Activated CD4-positive, alpha-beta T cell treated with anti-CD3 and anti-CD28 coated beads for 36 hours (primary cell): ENCODE data around the gene PTPRG. TPM values are rescaled to one million over a fixed set of nuclear protein-coding genes. Genes with fewer than 3 reads are reported as not detected.

Experiments used
- ATAC-seq: fragments of 200-7000 bp; cut with Tn5 transposase; one replicate; pipeline ENCODE4 v1.10.0; 2021; ENCODE audit warnings: mild to moderate bottlenecking, moderate library complexity
- CTCF ChIA-PET: fragments of 350-600 bp; sonication (Branson Sonifier 250); formaldehyde crosslinking; loops from one replicate; lab custom pipeline; 2021; ENCODE audit warnings: antibody characterized with exemption; lab: Charles Lee
- POLR2A ChIA-PET: fragments of 350-600 bp; sonication (Branson Sonifier 250); formaldehyde crosslinking; loops from one replicate; lab custom pipeline; 2021; ENCODE audit warnings: antibody characterized with exemption, inconsistent platforms; lab: Charles Lee
- DNase-seq: peaks from one replicate; pipeline ENCODE4 v3.0.0-alpha.2; 2020
- H3K27ac Mint-ChIP-seq: one replicate; pipeline ENCODE4 v1.8.0; 2021; ENCODE audit warnings: mixed read lengths
- H3K27me3 Mint-ChIP-seq: one replicate; pipeline ENCODE4 v1.8.0; 2021; ENCODE audit warnings: mixed read lengths
- H3K36me3 Mint-ChIP-seq: one replicate; pipeline ENCODE4 v1.8.0; 2021; ENCODE audit warnings: low read depth, mixed read lengths
- H3K4me1 Mint-ChIP-seq: one replicate; pipeline ENCODE4 v1.8.0; 2021; ENCODE audit warnings: mixed read lengths
- H3K4me3 Mint-ChIP-seq: one replicate; pipeline ENCODE4 v1.8.0; 2021; ENCODE audit warnings: mild to moderate bottlenecking, moderate library complexity, mixed read lengths
- H3K9me3 Mint-ChIP-seq: one replicate; pipeline ENCODE4 v1.8.0; 2021; ENCODE audit warnings: low read depth, mixed read lengths
- intact Hi-C, 2 experiments: fragments of 100-400 bp; cut with DNase I in 1 of 2; cut with micrococcal nuclease in 1 of 2; formaldehyde crosslinking; loops; one replicate each; pipeline versions ENCODE4 v1.14.2 to v1.15.1; 2022 to 2024; cut with DNase I, micrococcal nuclease
- total RNA-seq, 2 experiments: library from RNA; stranded (reverse); gene quantifications; one replicate each; pipeline ENCODE4 v1.2.3, GENCODE V29; 2021

PTPRG gene
- total RNA-seq, 2 experiments from 2014 or later = 0.32 to 0.33 TPM

DNA sequence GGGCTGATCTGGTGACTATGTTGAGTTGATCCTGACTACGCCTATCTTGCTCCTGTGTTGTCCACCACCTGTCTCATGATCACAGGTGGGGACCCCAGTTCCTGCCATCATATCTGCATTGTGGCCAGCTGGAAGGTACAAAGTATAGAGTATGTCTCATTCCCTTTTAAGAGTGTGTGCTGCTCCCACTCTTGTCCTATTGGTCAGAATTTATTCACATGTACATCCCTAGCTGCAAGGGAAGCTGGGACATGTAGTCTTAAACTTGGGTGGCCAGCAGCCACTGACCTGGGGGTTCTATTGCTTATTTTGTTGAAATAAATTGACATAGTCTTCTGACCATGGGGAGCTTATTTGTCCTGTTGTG, 373.1 kb downstream of the PTPRG start:
- ATAC-seq (no peak), DNase-seq (no peak)
- intact Hi-C loops = loop anchor here in 1 of 2 experiments (10.0 kb wide), 1 partner anchor 370 kb away; the partner anchor contains the start of gene PTPRG
- Mint-ChIP-seq H3K36me3 (no peaks in the 10 kb centered on the region), H3K4me3 (no peak overlapping the region), H3K9me3 (no peaks in the 10 kb centered on the region), H3K27ac (no peak overlapping the region), H3K27me3 (peaks cover 8% of the 10 kb centered on the region), H3K4me1 (no peaks in the 10 kb centered on the region)
- ChIA-PET CTCF (interaction anchor here (0.6 to 0.7 kb wide), 2 partner anchors 106 to 251 kb away, joined by 3 to 4 read pairs; no protein-coding TSS in a partner anchor), POLR2A (no interaction called here)

DNA sequence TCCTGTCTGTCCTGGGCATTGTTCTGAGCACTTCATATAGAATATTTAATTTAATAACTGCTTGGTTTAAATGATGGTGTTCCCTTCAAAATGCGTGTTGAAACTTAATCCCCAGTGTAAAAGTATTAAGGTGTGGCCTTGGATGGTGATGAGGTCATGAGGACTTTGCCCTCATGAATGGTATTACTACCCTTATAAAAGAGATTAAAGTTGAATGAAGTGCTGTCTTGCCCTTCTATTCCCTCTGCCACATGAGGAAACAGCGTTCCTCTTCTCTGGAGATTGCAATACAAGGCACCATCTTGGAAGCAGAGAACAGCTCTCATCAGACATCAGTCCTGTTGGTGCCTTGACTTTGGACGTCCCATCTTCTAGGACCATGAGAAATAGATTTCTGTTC, 374.4 kb downstream of the PTPRG start:
- H3K36me3 Mint-ChIP-seq = no peaks in the 10 kb centered on the region
- ChIA-PET POLR2A (no interaction called here), CTCF (interaction anchor here (1.0 to 1.1 kb wide), 2 partner anchors 18 to 20 kb away, joined by 3 to 4 read pairs; no protein-coding TSS in a partner anchor)

DNA sequence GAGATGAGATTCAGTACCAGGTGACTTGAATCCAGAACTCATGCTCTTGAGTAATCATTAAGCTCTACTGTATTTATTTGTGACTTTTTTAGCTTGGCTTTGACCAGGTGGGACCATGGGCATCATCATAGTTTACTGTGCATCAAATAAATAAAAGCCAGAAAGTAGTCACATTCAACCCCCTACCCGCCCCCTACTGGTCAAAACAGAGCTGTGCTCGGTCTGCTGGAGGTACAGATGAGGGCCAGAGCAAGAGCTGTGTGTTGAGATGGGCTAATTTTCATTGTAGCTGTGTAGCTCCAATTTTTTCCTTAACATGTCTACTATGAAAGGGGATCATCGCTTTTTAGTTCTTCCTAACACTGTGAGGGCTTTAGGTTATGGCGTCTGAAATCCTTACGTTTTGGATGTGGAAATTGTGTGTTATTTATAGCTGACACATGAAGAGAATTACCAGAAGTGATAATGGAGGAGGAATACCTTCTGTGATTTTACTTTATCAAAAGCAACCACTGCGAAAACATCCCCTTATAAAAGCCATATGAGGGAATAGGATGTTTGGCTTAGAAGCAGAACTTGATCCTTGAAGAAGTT, 375.1 kb downstream of the PTPRG start:
- Mint-ChIP-seq H3K9me3 (no peaks in the 10 kb centered on the region), H3K4me3 (no peak overlapping the region), H3K27me3 (peaks cover 6% of the 10 kb centered on the region), H3K4me1 (no peaks in the 10 kb centered on the region), H3K27ac (no peak overlapping the region), H3K36me3 (no peaks in the 10 kb centered on the region)
- peak; percentile 49 for DNase-seq
- intact Hi-C loops = loop anchor here in 1 of 2 experiments (2.0 to 10.0 kb wide), 2 partner anchors 250 to 372 kb away; partner anchors contain the start of gene PTPRG
- POLR2A ChIA-PET = no interaction called here
- CTCF ChIA-PET = interaction anchor here (0.7 to 1.1 kb wide), 7 partner anchors 9 to 495 kb away, joined by 3 to 5 read pairs (median 3); no protein-coding TSS in a partner anchor
- no peak for ATAC-seq

More for the DNA sequence above, 374.4 kb downstream of the PTPRG start:
- no peaks in the 10 kb centered on the region for H3K9me3 Mint-ChIP-seq
- DNase-seq (no peak), ATAC-seq (no peak)
- intact Hi-C loops = loop anchor here in 1 of 2 experiments (2.0 to 10.0 kb wide), 2 partner anchors 251 to 371 kb away; partner anchors contain the start of gene PTPRG
- no peak overlapping the region for H3K27ac Mint-ChIP-seq
- no peaks in the 10 kb centered on the region for H3K4me1 Mint-ChIP-seq
- no peak overlapping the region for H3K4me3 Mint-ChIP-seq
- peaks cover 6% of the 10 kb centered on the region for H3K27me3 Mint-ChIP-seq

DNA sequence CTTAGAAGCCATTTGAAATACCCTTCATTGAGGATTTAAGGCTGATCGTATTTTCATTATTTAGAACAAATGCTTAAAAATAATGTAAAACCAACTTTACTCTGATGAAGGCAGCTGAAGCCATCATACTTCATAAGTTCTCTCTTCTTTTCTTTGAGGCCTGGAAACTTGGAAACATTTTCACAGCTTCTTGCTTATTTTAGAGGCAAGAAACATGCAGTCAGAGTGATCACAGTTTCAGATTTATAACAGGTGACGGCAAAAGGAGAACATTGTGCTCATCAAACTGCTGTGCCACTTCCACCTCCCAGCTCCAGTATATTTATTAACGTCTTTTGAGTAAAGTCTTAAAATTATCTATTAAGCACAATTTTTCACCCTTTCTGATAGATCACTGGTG, 376.1 kb downstream of the PTPRG start:
- Mint-ChIP-seq H3K4me3 (no peak overlapping the region), H3K4me1 (no peaks in the 10 kb centered on the region), H3K9me3 (no peaks in the 10 kb centered on the region), H3K27ac (no peak overlapping the region), H3K27me3 (peaks cover 6% of the 10 kb centered on the region), H3K36me3 (no peaks in the 10 kb centered on the region)
- no peak for DNase-seq
- intact Hi-C loops = loop anchor here in 1 of 2 experiments (2.0 to 10.0 kb wide), 2 partner anchors 249 to 373 kb away; partner anchors contain the start of gene PTPRG
- CTCF ChIA-PET = interaction anchor here (0.6 to 1.1 kb wide), 3 partner anchors 22 to 250 kb away, joined by 3 read pairs; no protein-coding TSS in a partner anchor
- POLR2A ChIA-PET = no interaction called here
- ATAC-seq = no peak

DNA sequence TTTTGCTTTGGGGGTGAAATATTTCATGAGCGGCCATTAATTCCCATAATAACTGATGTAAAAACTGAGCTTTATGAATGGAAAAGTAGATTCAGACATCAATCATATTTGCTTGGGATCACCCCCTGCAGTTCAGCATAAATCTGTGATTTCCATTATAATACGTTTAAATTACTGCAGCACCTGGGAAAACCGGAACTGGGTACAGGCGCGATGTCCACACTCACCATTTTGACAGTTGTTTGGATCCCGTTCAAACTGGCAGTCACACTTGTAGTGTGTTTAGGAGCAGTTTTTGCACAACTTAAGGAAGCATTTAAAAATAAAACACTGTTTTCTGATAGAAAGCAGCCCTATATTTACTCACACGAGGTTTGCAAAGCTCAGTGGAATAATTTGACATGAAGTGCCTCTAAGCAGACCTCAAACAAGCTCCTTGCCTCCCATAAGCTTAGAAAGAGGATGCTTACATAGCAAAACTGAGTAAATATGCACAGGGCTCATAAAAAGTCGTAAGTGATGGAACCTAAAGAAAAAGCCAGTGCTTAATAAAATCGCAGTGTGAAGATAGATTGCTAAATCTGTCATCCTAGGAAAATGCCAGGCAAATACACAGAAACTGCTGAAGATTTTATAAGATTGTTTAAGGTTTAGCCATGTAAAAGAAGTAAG, 377.6 kb downstream of the PTPRG start:
- CTCF ChIA-PET = no interaction called here
- Mint-ChIP-seq H3K27me3 (peaks cover 6% of the 10 kb centered on the region), H3K36me3 (no peaks in the 10 kb centered on the region), H3K27ac (no peak overlapping the region), H3K4me3 (no peak overlapping the region), H3K4me1 (no peaks in the 10 kb centered on the region), H3K9me3 (no peaks in the 10 kb centered on the region)
- intact Hi-C loops = loop anchor here in 1 of 2 experiments (10.0 kb wide), 1 partner anchor 374 kb away; the partner anchor contains the start of gene PTPRG
- POLR2A ChIA-PET = no interaction called here
- no peak for DNase-seq
- ATAC-seq = no peak

DNA sequence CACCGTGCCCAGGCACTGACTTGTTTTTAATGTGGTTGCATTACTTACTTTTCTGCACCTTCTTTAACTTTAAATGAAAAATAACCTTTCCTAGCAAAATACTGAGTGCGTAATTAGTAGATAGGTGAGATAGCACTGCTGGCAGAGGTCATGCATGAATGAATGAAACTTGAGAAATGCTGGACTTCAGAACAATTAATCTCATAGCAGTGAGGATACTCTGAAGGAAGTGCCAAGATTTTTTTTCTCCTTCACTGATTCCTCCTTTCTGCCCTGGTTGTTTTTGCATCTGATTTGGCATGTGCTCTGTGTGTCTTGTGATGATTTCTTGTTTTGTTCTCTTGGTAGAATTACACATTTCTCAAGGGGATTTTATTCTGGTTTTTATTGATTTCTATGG, 378.9 kb downstream of the PTPRG start:
- DNase-seq (no peak), ATAC-seq (no peak)
- no peak overlapping the region for H3K27ac Mint-ChIP-seq
- H3K9me3 Mint-ChIP-seq = no peaks in the 10 kb centered on the region
- no peaks in the 10 kb centered on the region for H3K4me1 Mint-ChIP-seq
- ChIA-PET CTCF (no interaction called here), POLR2A (no interaction called here)
- H3K36me3 Mint-ChIP-seq = no peaks in the 10 kb centered on the region
- H3K27me3 Mint-ChIP-seq = peaks cover under 1% of the 10 kb centered on the region
- no peak overlapping the region for H3K4me3 Mint-ChIP-seq
- intact Hi-C loops = no loop called here

DNA sequence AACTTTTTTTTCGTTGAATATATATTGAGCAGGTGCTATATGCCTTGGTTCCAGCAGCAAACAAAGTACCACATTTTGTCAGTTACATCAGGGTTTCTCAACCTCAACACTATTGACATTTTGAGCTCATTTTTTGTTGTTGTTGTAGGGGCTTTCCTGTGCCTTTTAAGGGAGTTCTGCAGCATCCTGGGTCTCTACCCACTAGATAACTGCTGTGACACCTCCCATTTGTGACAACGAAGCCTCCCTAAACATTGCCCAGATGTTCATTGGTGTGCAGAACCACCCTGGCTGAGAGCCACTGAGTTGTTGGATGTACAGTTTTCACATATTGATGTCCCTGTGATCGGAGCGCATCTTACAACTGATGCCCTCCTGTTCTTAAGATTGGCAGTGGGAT, 382.6 kb downstream of the PTPRG start:
- CTCF ChIA-PET = no interaction called here
- intact Hi-C loops = no loop called here
- H3K4me3 Mint-ChIP-seq = no peak overlapping the region
- DNase-seq (no peak), ATAC-seq (no peak)
- H3K36me3 Mint-ChIP-seq = no peaks in the 10 kb centered on the region
- H3K9me3 Mint-ChIP-seq = no peaks in the 10 kb centered on the region
- H3K27ac Mint-ChIP-seq = no peak overlapping the region
- no peaks in the 10 kb centered on the region for H3K27me3 Mint-ChIP-seq
- H3K4me1 Mint-ChIP-seq = no peaks in the 10 kb centered on the region
- POLR2A ChIA-PET = no interaction called here

DNA sequence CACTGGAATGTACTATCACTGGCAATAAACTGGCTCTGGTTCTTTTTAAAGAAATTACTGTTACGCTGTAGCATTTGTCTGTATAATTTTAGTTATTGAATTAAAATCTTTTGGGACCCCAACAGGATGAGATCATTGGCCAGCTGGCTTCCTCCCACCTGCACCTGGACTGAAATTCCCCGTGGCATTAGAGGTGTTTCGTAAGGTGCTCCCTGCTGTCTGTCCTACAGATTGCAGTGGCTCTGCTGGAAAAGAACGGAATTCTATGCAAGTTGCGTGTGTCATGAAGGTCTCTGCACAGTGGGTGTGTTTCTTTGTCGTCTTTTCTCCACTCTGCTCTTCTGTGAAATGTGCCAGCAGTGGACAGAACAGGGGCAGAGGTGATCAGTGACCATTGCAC, 383.4 kb downstream of the PTPRG start:
- Mint-ChIP-seq H3K27me3 (no peaks in the 10 kb centered on the region), H3K36me3 (no peaks in the 10 kb centered on the region), H3K4me3 (no peak overlapping the region), H3K9me3 (no peaks in the 10 kb centered on the region), H3K27ac (no peak overlapping the region), H3K4me1 (no peaks in the 10 kb centered on the region)
- DNase-seq (no peak), ATAC-seq (no peak)
- intact Hi-C loops = no loop called here
- CTCF ChIA-PET = interaction anchor here (1.0 kb wide), 1 partner anchor 8 kb away, joined by 3 read pairs; no protein-coding TSS in a partner anchor
- POLR2A ChIA-PET = no interaction called here

DNA sequence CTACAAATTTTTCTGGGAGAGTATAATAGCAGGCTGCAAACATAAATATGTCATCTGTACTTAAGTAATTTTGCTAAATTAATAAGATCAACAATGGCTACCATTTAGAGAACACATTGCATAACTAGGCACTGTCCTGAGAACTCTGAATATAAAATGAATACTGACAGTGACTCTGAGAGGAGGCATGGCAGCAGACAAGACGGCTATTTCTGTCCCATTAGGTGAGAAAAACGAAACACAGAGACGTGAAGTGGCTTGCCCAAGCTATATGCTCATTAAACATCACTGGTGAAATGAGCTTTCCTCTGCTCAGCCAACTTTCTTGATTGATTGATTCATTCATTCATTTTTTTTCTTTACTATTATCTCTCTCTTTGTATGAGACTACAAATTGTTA, 384.3 kb downstream of the PTPRG start:
- no peak overlapping the region for H3K4me3 Mint-ChIP-seq
- H3K36me3 Mint-ChIP-seq = no peaks in the 10 kb centered on the region
- no peaks in the 10 kb centered on the region for H3K9me3 Mint-ChIP-seq
- ChIA-PET CTCF (interaction anchor here (1.0 to 1.4 kb wide), 2 partner anchors 9 to 11 kb away, joined by 3 to 5 read pairs; no protein-coding TSS in a partner anchor), POLR2A (no interaction called here)
- intact Hi-C loops = no loop called here
- H3K4me1 Mint-ChIP-seq = no peaks in the 10 kb centered on the region
- DNase-seq (no peak), ATAC-seq (no peak)
- H3K27me3 Mint-ChIP-seq = no peaks in the 10 kb centered on the region
- no peak overlapping the region for H3K27ac Mint-ChIP-seq

DNA sequence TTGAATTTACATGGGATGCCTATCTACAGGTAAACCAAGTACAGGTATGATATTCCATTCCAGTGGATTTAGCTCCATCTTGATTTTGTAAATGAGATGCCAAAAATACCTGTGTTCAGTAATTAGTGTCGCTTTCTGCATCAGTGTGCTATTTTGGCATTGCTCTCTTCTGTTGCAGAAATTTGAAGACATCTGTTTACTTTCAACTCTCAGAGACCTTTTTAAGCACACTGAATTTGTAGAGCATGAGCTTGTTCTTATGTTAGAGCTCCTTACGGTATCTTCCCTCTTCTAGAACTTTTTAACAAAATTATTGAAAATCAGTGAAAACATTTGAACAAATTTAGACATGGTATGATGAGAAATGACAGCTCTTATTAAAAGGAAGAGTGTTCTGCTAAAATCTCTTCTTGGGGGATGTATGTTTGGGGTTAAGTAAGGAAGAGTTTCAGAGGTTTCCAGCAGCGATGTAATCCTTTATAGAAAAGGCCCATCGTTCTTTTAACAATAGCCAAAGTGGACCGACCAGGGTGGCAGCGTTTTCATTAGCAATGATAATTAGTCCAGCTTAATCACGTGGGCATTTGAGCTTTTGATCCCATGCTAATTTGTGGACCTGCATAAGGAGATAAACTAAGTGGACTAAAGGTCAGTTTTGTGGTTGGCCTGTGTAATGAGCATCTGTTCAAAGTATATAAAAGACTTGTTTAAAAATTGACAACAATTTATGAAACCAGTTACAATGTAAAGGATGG, 385.4 kb downstream of the PTPRG start:
- DNase-seq (no peak), ATAC-seq (no peak)
- Mint-ChIP-seq H3K36me3 (no peaks in the 10 kb centered on the region), H3K4me3 (no peak overlapping the region), H3K9me3 (no peaks in the 10 kb centered on the region), H3K4me1 (no peaks in the 10 kb centered on the region), H3K27me3 (no peaks in the 10 kb centered on the region), H3K27ac (no peak overlapping the region)
- intact Hi-C loops = no loop called here
- POLR2A ChIA-PET = no interaction called here
- CTCF ChIA-PET = interaction anchor here (1.4 kb wide), 1 partner anchor 10 kb away, joined by 5 read pairs; no protein-coding TSS in a partner anchor

DNA sequence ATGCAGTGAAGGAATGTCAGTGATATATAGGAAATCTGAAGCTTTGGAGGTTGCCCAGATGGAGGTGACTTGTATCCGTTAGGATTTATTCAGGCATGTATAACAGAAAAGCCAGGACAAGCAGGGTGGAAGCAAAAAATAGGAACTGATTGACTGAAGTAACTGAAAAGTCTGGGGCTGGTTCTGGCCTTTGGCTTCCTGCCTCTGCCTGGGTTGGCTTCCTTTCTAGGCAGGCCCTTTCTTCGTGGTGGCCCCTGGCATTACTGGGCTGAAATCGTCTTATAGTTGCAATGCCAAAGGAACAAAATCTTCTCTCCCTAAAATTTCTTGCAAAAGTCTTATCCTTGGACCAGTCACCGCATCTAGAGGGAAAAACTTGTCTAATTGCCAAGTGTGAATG, 386.1 kb downstream of the PTPRG start:
- POLR2A ChIA-PET = no interaction called here
- no peaks in the 10 kb centered on the region for H3K9me3 Mint-ChIP-seq
- no peaks in the 10 kb centered on the region for H3K4me1 Mint-ChIP-seq
- intact Hi-C loops = no loop called here
- CTCF ChIA-PET = no interaction called here
- no peaks in the 10 kb centered on the region for H3K36me3 Mint-ChIP-seq
- DNase-seq = no peak
- no peak overlapping the region for H3K4me3 Mint-ChIP-seq
- no peak for ATAC-seq
- no peaks in the 10 kb centered on the region for H3K27me3 Mint-ChIP-seq
- no peak overlapping the region for H3K27ac Mint-ChIP-seq
